Liver (tissue), 3 donors: ENCODE measurements around the gene ZNF518A.

Source experiments
- CTCF ChIP-seq: fragments of 150-350 bp; IDR thresholded peaks from 2 replicates; pipeline ENCODE4 v1.5.1; 2017; ENCODE audit warnings: improper control_type of control experiment, low read depth, low read length; ENCODE audit not compliant: missing input control
- FOXA1 ChIP-seq: IDR thresholded peaks from 2 replicates; pipeline ENCODE4 v1.6.1; 2016; ENCODE audit warnings: antibody characterized with exemption
- GABPA ChIP-seq, 2 donors: IDR thresholded peaks in 1 of 2; conservative IDR thresholded peaks in 1 of 2; 2 replicates each; pipeline ENCODE4 v1.6.1; 2016; ENCODE audit warnings: antibody characterized with exemption in 2 of 2, mild to moderate bottlenecking in 1 of 2, moderate library complexity in 1 of 2
- HNF4G ChIP-seq: IDR thresholded peaks from 2 replicates; pipeline ENCODE4 v1.6.1; 2016; ENCODE audit warnings: antibody characterized with exemption
- MAX ChIP-seq: IDR thresholded peaks from 2 replicates; pipeline ENCODE4 v1.6.1; 2016; ENCODE audit warnings: antibody characterized with exemption
- RAD21 ChIP-seq, 2 donors: IDR thresholded peaks; 2 replicates each; pipeline ENCODE4 v1.6.1; 2016; ENCODE audit warnings: antibody characterized with exemption in 2 of 2, mild to moderate bottlenecking in 2 of 2
- REST ChIP-seq: IDR thresholded peaks from 2 replicates; pipeline ENCODE4 v1.6.1; 2016; ENCODE audit warnings: antibody characterized with exemption, mild to moderate bottlenecking
- TAF1 ChIP-seq: conservative IDR thresholded peaks from 2 replicates; pipeline ENCODE4 v1.6.1; 2016; ENCODE audit warnings: antibody characterized with exemption, mild to moderate bottlenecking
- YY1 ChIP-seq: IDR thresholded peaks from 2 replicates; pipeline ENCODE4 v1.6.1; 2016; ENCODE audit warnings: antibody characterized with exemption, mild to moderate bottlenecking
- ZBTB33 ChIP-seq: IDR thresholded peaks from 2 replicates; pipeline ENCODE4 v1.6.1; 2016; ENCODE audit warnings: antibody characterized with exemption
- donor health status: healthy.
- donor health status: healthy.

- TF ChIP-seq RAD21 (IDR thresholded peaks at IDR 0.05) (no peak), REST (no peak), CTCF (no peak), TAF1 (no peak), ZBTB33 (no peak), HNF4G (no peak), GABPA (IDR thresholded peaks at IDR 0.05 in 1 of 2, conservative IDR thresholded peaks at IDR 0.05 in 1 of 2) (no peak), MAX (no peak), FOXA1 (no peak), YY1 (no peak)
Observed at GRCh38 chr10:96153070-96153469, 23.0 kb downstream of the ZNF518A start.
